ENCODE measurements around the gene GPR137B.

GPR137B gene

DNA sequence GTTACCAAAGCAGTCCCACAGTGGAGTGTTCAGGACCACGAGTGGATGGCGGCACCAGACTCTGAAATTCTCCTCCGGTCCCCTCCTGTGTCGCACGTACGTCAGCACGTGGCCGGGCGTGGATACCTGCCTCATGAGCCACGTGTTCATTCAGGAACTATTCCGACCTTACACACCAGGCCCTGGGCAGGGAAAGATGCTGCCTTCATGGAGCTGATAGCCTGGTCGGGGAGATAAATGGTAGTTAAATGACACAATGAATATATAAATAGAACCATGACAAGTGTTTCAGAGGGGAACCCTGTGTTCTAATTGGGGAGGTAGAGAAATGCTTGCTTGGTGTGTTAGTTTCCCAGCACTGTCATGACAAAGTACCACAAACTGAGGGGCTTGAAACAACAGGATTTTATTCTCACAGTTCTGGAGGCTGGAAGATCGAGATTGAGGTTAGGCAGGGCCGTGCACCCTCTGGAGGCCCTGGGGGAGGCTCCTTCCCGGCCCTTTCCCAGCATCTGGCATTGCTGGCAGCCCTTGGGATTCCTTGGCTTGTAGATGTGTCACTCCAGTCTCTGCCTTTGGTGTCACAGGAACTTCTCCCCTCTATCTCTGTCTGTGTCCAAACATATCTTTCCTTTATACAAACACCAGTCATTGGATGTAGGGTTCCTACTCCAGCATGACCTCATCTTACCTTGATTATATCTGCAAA is 28.9 kb upstream of the GPR137B start:
- DNase-seq (ENCODE audit: low read depth in 1 of 2, low spot score in 1 of 2) = no peak

DNA sequence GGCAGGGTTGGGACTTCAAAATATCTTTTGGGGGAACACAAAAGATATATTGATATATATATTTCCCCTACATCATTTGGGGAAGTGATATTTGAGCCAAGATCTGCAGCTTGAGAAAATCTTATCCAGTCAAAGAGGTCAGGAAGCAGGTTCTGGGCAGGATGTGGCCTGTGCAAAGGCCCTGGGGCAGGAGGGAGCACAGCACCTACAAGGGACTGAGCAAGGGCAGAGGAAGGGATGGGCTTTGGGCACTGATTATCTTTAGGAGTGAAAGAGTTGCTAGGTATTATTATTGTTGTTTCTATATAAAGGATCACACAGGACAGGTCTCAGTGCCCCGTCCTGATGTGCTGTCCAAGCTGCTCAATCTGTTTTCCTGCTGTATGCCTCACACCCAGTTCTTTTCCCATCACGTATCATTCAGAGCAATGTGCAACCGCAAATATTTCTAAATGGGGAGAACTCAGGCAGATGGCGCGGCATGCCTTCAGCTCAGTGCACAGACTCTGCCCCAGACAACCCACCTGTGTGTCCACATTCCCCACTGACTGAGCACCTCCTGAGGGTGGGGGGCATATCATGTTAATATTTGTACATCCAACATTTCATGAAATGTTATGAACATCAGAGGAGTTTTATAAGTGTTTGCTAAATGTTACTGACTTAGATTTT is 28.1 kb upstream of the GPR137B start:
- DNase-seq (ENCODE audit: low read depth in 1 of 2, low spot score in 1 of 2) = no peak

DNA sequence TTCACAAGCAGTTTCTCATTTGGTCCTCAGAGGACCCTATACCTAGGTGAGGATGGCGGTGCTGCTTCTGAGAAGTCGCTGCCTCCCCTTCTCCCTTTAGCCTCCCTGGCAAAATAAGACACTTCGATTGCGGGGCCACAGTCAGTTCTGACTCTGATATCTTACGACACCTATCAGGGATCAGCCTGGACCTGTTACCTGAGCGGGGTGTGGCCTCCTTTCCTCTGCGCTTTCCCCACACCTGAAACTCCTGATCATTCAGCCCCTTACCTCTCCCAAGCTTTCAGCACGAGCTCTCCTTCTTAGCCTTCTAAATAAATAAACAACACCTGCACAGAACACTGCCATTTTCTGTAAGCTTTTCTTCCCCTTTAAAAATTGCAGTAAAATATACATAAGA is 24.6 kb upstream of the GPR137B start:
- DNase-seq (ENCODE audit: low read depth in 1 of 2, low spot score in 1 of 2) = no peak

DNA sequence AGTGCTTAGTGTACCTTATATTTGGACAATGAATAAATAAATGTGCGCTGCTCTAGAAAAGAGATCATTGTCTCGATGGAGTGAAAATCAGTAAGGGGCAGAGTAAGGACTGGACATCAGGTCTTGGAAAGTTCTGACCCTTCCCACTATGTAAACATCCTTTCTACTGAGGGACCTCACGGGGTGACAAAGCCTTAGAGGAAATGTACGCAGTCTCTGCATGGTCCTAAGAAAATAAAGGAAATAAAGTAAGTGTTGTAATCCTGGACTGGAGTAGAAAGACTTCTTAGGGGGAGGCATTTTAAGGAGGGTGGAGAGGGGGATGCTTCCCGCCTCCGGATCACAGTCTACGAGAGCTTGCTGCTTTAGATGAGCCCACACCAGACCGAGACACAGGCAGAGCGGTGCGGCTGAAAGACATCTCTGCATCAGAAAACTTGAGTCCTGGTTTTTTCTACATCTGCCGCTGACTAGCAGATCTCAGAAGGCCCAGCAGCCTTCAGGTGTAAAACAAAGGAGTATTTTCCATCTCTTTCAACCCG is 22.3 kb upstream of the GPR137B start:
- no peak for DNase-seq (ENCODE audit: low read depth in 1 of 2, low spot score in 1 of 2)

DNA sequence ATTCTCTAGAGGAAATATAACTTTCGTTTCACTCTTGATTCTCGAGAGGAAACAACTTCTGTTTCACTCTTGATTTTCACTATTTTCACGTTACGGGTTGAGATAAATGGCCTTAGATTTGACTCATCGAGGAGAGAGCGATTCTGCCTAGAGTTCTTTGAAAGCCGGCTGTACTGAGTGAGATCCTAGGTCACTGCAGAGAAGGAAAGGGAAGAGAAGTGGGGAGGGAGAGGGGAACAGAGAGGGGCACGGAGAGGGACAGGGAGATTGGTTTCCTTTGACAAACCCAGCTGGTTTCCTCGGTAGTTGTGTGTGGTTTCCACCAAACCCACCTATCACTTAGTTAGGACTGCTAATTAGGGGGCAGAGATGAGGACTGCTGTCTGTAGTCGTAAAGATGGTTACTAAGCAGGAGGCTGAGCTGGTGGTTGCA is 21.6 kb upstream of the GPR137B start:
- DNase-seq (ENCODE audit: low read depth in 1 of 2, low spot score in 1 of 2) = no peak

DNA sequence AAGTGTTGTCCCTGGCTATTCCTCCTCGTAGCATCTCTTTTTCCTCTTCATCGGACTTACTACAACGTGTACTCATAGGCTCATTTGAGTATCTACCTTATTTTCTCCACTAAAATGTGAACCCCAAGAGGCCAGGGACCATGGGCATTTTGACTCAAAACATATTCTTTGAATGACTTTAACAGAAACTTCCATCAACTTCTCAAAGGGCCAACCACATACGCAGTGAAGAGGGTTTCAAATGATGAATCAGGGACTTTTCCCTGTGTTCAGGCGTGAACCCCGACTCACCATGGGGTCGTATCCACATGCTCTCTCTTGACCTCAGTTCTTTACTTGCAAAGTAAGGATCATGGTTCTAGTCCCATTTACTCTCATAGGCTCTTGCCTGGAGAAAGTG is 20.2 kb upstream of the GPR137B start:
- DNase-seq (ENCODE audit: low read depth in 1 of 2, low spot score in 1 of 2) = no peak

DNA sequence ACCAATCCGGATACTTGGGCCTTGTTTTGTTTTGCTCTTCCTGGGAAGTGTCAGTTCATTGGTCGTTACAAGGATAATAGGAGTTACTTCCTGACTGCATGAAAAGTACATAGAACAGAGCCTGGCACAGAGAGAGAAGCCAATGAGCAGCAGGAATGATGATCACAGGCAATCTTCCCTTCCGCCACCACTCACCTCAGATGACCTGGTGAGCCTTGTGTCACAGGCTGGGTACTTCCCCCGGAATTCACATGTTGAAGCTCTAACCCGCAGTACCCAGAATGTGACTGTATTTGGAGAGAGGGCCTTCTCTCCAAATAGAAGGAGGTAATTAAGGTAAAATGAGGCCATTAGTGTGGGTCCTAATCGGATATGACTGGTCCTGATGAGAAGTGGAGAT is 18.8 kb upstream of the GPR137B start:
- DNase-seq (ENCODE audit: low read depth in 1 of 2, low spot score in 1 of 2) = no peak

DNA sequence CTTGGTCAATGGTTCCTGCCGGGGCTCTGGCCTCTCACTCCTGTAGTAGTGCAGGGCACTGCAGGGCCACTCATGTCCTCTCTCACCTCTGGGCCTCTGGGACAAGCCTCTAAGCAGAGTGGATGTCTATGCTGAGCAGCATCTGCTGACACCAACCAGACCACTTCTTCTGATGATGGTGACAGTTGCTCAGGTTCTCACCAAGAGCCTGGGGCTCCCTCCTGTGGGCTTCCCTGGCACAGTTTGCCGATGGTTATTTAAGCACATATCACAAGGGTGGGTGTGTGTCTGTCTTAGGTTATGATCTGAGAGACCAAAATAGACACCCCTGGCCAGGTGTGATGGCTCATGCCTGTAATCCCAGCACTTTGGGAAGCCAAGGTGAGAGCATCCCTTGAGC is 17.4 kb upstream of the GPR137B start:
- DNase-seq (ENCODE audit: low read depth in 1 of 2, low spot score in 1 of 2) = no peak

DNA sequence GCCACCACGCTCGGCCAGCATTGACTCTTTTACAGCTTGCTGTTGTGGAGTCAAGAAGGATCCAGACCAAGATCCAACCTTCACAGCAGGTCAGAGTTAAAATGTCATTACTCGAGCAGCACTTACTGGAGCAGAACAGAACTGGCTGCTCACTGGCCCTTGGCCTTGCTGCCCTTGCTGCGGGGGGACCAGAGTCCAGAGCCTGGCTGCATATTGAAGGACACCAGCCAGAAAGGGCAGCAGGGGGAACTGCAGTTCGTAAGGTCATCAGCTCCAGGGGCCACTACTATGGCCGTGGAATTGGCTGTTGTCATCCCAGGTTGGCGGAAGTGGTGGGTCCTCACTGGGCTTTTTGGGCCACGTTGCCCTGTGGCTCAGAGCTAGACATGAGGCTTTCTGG is 15.3 kb upstream of the GPR137B start:
- no peak for DNase-seq (ENCODE audit: low read depth in 1 of 2, low spot score in 1 of 2)

DNA sequence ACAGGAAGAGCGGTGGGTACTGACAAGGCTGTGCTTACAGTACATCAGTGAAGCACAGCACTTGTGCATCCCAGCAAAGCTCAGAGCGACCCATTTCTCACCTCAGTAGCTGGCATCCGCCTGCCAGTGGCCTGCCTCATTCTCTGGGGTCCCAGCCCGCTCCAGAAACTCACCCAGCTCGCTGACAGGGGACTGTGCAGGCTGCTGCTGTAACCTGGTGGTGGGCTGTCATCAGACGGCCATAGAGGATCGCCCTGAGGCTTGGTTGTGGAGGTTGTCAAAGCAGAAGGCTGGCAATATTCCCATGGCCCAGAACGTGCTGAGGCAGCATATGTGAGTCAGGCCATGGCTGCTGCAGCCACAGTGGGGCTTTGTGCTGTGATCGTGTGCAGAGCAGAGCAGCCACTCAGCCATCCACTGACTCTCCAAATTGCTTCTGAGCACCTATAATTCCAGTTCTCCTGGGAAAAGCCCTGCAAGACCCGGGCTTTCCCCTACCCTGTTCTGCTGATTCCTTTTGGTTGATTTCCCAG is 13.6 kb upstream of the GPR137B start:
- no peak for DNase-seq (ENCODE audit: low read depth in 1 of 2, low spot score in 1 of 2)

DNA sequence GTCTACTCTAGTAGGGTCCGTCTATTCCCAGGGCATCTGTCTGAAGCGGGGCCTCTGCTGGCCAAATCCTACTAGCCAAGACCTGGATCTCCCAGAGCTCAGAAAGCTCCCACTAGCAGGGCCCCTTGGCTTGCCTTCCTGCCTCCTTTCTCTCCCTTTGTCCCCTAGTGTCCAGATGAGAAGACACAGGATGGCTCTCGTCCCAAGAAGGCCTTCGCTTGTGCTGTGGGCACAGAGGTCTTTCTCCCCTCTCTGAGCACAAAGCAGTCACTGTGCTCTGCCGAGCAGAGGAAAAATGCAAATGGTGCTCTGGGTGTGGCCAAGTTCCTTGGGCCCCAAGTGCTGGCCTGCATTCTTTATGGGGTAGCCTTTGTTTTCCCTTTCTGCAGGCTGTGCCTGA is 13.0 kb upstream of the GPR137B start:
- no peak for DNase-seq (ENCODE audit: low read depth in 1 of 2, low spot score in 1 of 2)

DNA sequence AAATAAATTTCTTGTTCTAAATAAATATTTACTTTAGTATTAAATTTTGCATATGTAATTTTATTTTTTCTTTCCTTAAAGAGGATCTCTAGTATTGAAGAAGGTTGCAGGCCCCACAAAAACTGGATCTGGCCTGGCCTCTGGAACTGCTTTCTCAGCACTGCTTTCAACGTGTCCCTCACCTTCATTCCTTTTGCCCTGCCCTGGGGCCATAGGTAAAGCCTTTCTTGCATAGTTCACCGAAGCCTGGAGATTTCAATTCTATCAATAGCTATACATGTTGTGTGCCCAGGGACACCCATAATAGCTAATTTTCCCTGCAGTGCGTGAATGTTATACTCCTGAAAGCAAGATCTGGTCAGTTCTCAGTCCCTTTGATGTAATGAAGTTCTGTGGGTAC is 12.0 kb upstream of the GPR137B start:
- no peak for DNase-seq (ENCODE audit: low read depth in 1 of 2, low spot score in 1 of 2)

DNA sequence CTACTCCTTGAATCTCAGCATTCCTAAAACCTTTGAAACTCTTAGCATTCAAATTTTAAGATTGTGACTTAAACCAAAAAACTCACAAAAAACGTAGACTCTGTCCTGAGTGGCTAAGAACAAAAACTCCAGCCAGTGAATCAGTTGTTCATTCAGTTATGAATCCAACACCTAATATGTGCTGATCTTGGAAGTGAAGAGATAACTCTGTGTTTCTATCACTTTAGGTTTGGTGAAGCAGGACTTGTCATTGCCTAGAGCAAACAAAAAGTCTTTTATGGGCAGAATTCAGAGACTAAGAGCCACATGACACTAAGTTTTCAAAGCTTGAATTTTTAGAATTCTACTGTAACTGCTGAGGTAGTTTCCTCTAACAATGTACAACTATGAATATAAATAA is 10.4 kb upstream of the GPR137B start:
- no peak for DNase-seq (ENCODE audit: low read depth in 1 of 2, low spot score in 1 of 2)

DNA sequence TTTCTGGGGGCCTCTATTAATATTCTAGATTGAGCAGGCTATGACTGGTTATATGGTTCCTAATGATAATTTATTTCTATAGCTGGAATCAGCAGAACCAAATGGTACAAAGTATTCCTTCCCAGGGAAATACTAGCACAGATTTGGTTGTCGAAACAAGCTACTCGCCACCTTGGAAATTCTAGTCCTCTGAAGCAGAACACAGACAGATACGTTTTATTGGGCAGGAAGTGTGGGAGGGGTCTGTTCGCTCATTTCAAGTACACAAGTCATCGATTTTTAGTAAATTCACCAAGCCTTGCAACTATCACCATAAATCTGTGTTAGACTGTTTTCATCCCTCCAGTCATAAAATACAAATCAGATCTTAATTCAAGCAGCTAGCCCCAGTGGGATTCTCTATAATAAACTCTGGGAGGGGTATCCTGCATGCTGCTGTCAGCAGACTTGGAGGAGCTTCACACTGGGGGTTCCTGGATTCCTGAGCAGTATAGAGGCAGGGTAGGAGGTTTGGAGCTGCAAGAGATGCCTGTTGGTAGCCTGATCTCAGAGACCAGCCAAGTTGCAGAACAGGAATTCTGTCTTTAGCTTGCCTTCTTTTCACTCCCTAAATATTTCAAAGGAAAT is 9.8 kb upstream of the GPR137B start:
- no peak for DNase-seq (ENCODE audit: low read depth in 1 of 2, low spot score in 1 of 2)

DNA sequence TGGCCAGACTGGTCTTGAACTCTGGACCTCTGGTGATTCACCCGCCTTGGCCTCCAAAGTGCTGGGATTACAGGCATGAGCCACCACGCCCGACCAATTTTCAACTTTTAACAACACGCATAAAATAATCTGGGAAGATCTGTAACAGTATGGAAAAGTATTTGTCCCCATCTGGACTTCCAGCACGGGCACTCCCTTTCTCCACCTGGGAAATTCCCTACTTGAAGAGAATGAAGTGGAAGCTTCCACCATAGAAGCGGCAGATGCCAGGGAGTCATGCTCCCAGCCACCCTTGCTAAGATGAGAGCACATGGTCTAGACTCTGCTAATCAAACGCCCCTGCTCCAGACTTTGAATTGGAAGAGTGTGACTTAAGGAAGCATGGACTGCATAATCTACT is 9.0 kb upstream of the GPR137B start:
- no peak for DNase-seq (ENCODE audit: low read depth in 1 of 2, low spot score in 1 of 2)

DNA sequence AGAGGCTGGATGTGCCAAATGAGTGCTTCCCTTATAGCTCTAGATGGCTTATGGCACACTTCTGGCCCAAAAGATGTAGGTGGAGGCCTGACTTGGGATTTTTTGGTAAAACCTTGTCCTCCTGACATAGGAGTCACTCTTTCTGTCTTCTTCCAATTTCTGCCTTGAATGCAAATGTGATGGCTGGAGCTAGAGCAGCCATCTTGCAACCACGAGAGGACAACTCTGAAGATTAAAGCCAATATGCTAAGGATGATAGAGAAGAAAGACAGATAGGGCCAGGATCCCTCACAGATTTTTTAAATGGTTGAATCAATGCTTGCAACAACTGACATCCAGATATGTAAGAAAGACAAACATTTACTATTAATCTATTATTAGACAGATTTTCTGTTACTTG is 8.5 kb upstream of the GPR137B start:
- no peak for DNase-seq (ENCODE audit: low read depth in 1 of 2, low spot score in 1 of 2)

DNA sequence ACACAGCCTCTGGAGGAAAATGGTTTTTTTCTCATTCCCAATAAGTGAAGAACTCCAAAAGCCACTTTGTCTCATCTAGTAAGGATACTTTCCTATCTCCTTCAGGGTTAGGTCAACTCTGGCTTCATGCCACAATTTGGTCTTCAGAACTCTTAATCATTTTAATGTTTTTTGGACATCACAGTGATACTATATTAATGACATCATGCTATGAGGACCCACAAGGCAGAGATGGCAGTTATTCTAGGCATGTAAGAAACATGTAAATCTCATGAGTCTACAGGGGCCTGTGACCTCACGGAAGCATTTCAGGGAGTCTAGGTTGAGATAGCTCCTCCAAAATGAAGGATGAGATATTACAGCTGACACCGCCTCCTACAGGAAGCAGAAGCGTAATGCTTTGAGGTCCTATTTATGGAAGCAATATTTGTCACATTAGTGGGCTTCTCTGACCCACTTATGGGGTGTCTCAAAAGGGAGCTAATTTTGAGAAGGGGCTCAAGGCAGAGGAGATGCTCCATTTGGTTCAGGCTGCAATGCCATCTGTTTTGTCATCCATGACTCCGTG is 5.0 kb upstream of the GPR137B start:
- no peak for DNase-seq (ENCODE audit: low read depth in 1 of 2, low spot score in 1 of 2)

DNA sequence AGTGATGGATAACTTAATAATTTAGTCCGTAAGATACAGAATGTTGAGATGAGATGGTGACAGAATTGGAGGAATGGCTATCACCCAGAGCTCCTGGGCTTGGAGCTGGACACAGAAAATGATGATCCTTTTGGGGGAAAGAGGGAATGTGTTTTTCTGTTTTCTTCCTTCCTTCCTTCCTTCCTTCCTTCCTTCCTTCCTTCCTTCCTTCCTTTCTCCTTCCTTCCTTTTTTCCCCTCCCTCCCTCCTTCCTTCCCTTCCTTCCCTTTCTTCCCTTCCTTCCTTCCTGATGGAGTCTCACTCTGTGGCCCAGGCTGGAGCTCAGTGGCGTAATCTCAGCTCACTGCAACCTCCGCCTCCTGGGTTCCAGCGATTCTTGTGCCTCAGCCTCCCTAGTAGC is 2.8 kb upstream of the GPR137B start:
- DNase-seq (ENCODE audit: low read depth in 1 of 2, low spot score in 1 of 2) = no peak

DNA sequence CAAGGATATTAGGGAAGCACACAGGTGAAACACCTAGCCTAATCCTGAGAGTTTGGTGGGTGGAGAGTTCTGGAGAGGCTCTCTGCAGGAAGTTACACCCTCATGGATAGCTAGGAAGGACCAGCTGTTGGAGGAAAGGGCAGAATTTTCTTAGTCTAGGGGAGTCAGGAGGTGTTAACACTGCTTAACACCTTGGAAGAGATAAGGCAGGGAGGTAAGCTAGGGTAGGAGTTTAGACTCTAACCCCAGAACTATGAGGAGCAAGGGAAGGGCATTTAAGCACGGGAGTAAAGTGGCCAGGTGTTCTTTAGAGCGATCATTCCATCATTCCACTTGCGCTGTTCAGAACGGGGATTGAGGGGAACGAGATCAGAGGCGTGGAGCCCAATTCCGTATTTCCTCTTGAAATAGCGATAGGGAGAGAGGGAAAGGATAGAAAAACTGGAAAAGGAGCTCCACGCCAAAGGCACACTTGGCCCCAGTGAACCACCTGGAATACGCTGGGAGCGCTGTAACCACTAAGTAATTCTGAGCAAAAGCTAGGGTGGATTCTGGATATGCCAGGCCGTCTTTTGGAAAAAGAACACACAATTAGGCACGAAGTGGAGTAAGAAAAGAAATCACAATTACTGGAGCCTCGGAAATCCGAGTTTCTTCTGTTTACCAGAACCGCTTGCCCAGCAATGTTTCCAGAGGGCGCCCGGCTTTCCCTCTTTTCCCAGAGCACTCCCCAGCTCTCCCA is 1.5 kb upstream of the GPR137B start:
- DNase-seq (ENCODE audit: low read depth in 1 of 2, low spot score in 1 of 2) = no peak

DNA sequence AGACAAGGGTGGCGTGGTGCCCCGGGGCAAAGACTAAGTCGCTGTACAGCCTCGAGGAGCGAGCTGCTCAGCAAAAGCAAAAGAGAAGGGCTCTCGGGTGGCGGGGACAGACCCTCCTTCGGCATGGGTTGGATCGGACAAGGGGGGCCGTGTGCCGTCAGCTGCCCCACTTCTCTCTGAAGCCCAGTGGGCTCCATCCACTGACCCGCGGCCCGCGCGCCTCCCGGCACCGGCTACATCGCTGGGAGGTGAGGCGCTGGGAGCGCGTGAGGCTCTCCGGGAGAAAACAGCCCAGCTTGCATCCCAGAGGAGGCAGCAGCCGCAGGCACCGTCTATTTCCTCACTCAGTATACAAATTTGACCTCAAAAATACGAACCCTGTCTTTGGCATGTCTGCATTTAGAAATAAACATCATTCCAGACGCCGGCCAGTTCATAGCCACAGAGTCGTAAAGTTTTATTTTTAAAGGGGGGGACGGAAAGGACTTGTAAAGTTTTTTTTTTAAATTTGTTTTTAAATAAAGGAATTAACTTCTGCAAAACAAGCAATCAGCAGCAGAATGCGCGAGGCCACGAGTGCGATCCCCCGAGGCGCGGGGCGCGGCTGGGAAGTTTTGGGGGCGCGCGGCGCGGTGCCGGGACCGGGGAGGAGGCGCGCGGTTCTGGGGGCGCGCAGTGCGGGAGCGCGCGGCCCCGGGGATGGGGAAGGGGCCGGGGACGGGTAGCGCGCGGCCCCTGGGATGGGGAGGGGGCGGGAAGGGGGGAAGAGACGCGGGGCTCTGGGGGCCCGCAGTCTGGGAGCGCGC is 689 bp upstream of the GPR137B start:
- no peak for DNase-seq (ENCODE audit: low read depth in 1 of 2, low spot score in 1 of 2)

Data from activated CD4-positive, alpha-beta T cell treated with anti-CD3 and anti-CD28 coated beads, Interleukin-2, amount 50 U/mL, for 24 hours (primary cell).